OCI-LY1 (cell line): ENCODE results near the gene CTDSPL.

Experiments used
- EZH2 ChIP-seq: fragments of 200-600 bp; sonication (generic), shearing (Covaris generic); IDR thresholded peaks from 2 replicates; pipeline ENCODE4 v1.8.0; 2017; ENCODE audit warnings: borderline replicate concordance, mixed run types, mild to moderate bottlenecking, antibody characterized with exemption, low read length, moderate library complexity, mixed read lengths
- TF ChIP-seq, protein P1 (sequence below): fragments of 200-600 bp; sonication (generic), shearing (Covaris generic); IDR thresholded peaks from 2 replicates; pipeline ENCODE4 v1.5.1; 2017; ENCODE audit warnings: mild to moderate bottlenecking, antibody characterized with exemption, low read length, moderate library complexity, mixed read lengths

DNA sequence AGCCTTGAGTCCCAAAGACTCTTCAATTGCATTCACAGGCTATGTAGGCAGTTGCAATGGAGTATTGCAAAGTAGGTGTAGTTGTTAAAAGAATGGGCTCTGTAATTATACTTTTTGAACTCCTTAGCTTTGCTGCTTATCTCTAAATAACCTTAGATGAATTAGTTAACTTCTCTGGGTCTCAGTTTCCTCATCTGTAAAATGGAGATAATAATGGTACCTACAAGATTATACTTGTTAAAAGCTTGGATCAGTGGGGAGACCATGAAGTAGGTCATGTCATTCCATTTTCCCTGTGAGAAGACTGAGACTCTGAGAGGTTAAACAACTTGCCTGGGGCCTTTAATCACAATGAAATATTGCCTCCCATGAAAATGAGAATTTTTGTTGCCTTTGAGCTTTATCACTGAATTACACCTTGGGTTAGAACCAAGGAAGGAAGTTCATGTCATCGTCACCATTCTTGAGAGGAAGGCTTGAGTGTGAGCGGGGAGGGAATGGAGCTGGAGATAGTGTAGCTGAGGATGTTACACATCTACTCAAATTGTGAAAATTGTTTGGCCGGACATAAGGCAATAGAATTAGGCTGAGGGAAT lies 38.1 kb downstream of the CTDSPL start:
- TF ChIP-seq, protein P1, sequence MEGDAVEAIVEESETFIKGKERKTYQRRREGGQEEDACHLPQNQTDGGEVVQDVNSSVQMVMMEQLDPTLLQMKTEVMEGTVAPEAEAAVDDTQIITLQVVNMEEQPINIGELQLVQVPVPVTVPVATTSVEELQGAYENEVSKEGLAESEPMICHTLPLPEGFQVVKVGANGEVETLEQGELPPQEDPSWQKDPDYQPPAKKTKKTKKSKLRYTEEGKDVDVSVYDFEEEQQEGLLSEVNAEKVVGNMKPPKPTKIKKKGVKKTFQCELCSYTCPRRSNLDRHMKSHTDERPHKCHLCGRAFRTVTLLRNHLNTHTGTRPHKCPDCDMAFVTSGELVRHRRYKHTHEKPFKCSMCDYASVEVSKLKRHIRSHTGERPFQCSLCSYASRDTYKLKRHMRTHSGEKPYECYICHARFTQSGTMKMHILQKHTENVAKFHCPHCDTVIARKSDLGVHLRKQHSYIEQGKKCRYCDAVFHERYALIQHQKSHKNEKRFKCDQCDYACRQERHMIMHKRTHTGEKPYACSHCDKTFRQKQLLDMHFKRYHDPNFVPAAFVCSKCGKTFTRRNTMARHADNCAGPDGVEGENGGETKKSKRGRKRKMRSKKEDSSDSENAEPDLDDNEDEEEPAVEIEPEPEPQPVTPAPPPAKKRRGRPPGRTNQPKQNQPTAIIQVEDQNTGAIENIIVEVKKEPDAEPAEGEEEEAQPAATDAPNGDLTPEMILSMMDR = no peak
- no peak for TF ChIP-seq EZH2
